Activated T-helper 17 cell treated with anti-CD3 and anti-CD28 coated beads, Interleukin-2, amount 50 U/mL, for 72 hours (primary cell): Measurements from ENCODE around the gene SYMPK. TPM values are rescaled to one million over a fixed set of nuclear protein-coding genes. Genes with fewer than 3 reads are reported as not detected.
"Not testable (repeated sequence)": the region's sequence is repeated elsewhere in the genome, so short reads cannot be mapped to it uniquely, and the experiment has no call there.

Source experiments
- ATAC-seq: fragments of 150-1000 bp; cut with Tn5 transposase; replicated peaks from 2 replicates; pipeline ENCODE4 v1.10.0; 2021; ENCODE audit warnings: mild to moderate bottlenecking, moderate library complexity
- H3K27ac Mint-ChIP-seq: one replicate; pipeline ENCODE4 v1.8.0; 2022; ENCODE audit warnings: mixed read lengths
- H3K27me3 Mint-ChIP-seq: one replicate; pipeline ENCODE4 v1.8.0; 2022; ENCODE audit warnings: mixed read lengths
- H3K36me3 Mint-ChIP-seq: one replicate; pipeline ENCODE4 v1.8.0; 2022; ENCODE audit warnings: low read depth, mild to moderate bottlenecking, mixed read lengths
- H3K4me1 Mint-ChIP-seq: one replicate; pipeline ENCODE4 v1.8.0; 2022; ENCODE audit warnings: mixed read lengths
- H3K4me3 Mint-ChIP-seq: one replicate; pipeline ENCODE4 v1.8.0; 2022; ENCODE audit warnings: mild to moderate bottlenecking, mixed read lengths
- H3K9me3 Mint-ChIP-seq: one replicate; pipeline ENCODE4 v1.8.0; 2022; ENCODE audit warnings: mixed read lengths
- total RNA-seq, 2 donors: library from RNA; stranded (reverse); gene quantifications; one replicate each; pipeline ENCODE4 v1.2.3, GENCODE V29; 2022

The SYMPK gene
- total RNA-seq, 2 donors from 2014 or later: 98.2 to 122 TPM

- not testable (repeated sequence) for H3K9me3 Mint-ChIP-seq, H3K4me3 Mint-ChIP-seq, H3K27me3 Mint-ChIP-seq, H3K4me1 Mint-ChIP-seq, ATAC-seq
- H3K27ac Mint-ChIP-seq: peak overlapping the region; percentile 78
- peaks cover 37% of the 10 kb centered on the region for H3K36me3 Mint-ChIP-seq
Observed at GRCh38 chr19:45895983-45896599, 33.1 kb upstream of the SYMPK start.

GRCh38 chr19:45895519-45895972 lies 32.6 kb upstream of the SYMPK start:
- Mint-ChIP-seq H3K4me3 (no peak overlapping the region), H3K4me1 (peaks cover 3% of the 10 kb centered on the region), H3K27me3 (no peaks in the 10 kb centered on the region), H3K27ac (peak overlapping the region; percentile 78), H3K9me3 (no peaks in the 10 kb centered on the region), H3K36me3 (peaks cover 33% of the 10 kb centered on the region)
- ATAC-seq: no peak

- Mint-ChIP-seq H3K27me3 (no peaks in the 10 kb centered on the region), H3K27ac (no peak overlapping the region), H3K9me3 (no peaks in the 10 kb centered on the region), H3K36me3 (peaks cover 16% of the 10 kb centered on the region), H3K4me3 (no peak overlapping the region), H3K4me1 (no peaks in the 10 kb centered on the region)
- ATAC-seq: no peak
Observed at GRCh38 chr19:45890877-45891276, 27.9 kb upstream of the SYMPK start.

GRCh38 chr19:45889210-45889885 lies 26.4 kb upstream of the SYMPK start:
- Mint-ChIP-seq H3K9me3 (no peaks in the 10 kb centered on the region), H3K36me3 (peaks cover 7% of the 10 kb centered on the region), H3K27me3 (no peaks in the 10 kb centered on the region), H3K27ac (no peak overlapping the region), H3K4me3 (no peak overlapping the region), H3K4me1 (no peaks in the 10 kb centered on the region)
- ATAC-seq: no peak

GRCh38 chr19:45887200-45887710 lies 24.3 kb upstream of the SYMPK start:
- peak overlapping the region; percentile 92 for H3K4me3 Mint-ChIP-seq
- peaks cover 15% of the 10 kb centered on the region for H3K36me3 Mint-ChIP-seq
- no peaks in the 10 kb centered on the region for H3K9me3 Mint-ChIP-seq
- no peak for ATAC-seq
- peak overlapping the region; percentile 95 for H3K27ac Mint-ChIP-seq
- H3K27me3 Mint-ChIP-seq: no peaks in the 10 kb centered on the region
- peaks cover 6% of the 10 kb centered on the region for H3K4me1 Mint-ChIP-seq

GRCh38 chr19:45886427-45887199 lies 23.7 kb upstream of the SYMPK start:
- Mint-ChIP-seq H3K9me3 (no peaks in the 10 kb centered on the region), H3K27me3 (no peaks in the 10 kb centered on the region), H3K27ac (peak overlapping the region; percentile 95), H3K4me3 (peak overlapping the region; percentile 92), H3K36me3 (peaks cover 15% of the 10 kb centered on the region), H3K4me1 (peaks cover 9% of the 10 kb centered on the region)
- peak; percentile 88 for ATAC-seq

- H3K4me1 Mint-ChIP-seq: peaks cover 15% of the 10 kb centered on the region
- H3K36me3 Mint-ChIP-seq: peaks cover 15% of the 10 kb centered on the region
- peak within 1 kb of the TSS; percentile 92 for H3K4me3 Mint-ChIP-seq
- H3K27ac Mint-ChIP-seq: peak within 1 kb of the TSS; percentile 95
- no peaks in the 10 kb centered on the region for H3K9me3 Mint-ChIP-seq
- no peaks in the 10 kb centered on the region for H3K27me3 Mint-ChIP-seq
- ATAC-seq: peak; percentile 75
Observed at GRCh38 chr19:45885556-45886426, 22.8 kb upstream of the SYMPK start, which contains the start of gene IRF2BP1. TSS of gene IRF2BP1 (minus strand) at chr19:45886141. CDS start at chr19:45885774, 367 bp downstream.

GRCh38 chr19:45884682-45885555 lies 22.0 kb upstream of the SYMPK start:
- Mint-ChIP-seq H3K36me3 (peaks cover 15% of the 10 kb centered on the region), H3K9me3 (no peaks in the 10 kb centered on the region), H3K27me3 (peaks cover 3% of the 10 kb centered on the region), H3K4me1 (peaks cover 15% of the 10 kb centered on the region), H3K4me3 (peak overlapping the region; percentile 56), H3K27ac (no peak overlapping the region)
- no peak for ATAC-seq

GRCh38 chr19:45883881-45884681 lies 21.1 kb upstream of the SYMPK start:
- Mint-ChIP-seq H3K27ac (no peak overlapping the region), H3K9me3 (no peaks in the 10 kb centered on the region), H3K36me3 (peaks cover 15% of the 10 kb centered on the region), H3K4me3 (peak overlapping the region; percentile 79), H3K4me1 (peaks cover 15% of the 10 kb centered on the region), H3K27me3 (peaks cover 4% of the 10 kb centered on the region)
- no peak for ATAC-seq

- peaks cover 5% of the 10 kb centered on the region for H3K27me3 Mint-ChIP-seq
- peak overlapping the region; percentile 79 for H3K4me3 Mint-ChIP-seq
- H3K4me1 Mint-ChIP-seq: peaks cover 18% of the 10 kb centered on the region
- ATAC-seq: no peak
- peaks cover 15% of the 10 kb centered on the region for H3K36me3 Mint-ChIP-seq
- peak overlapping the region; percentile 73 for H3K27ac Mint-ChIP-seq
- H3K9me3 Mint-ChIP-seq: no peaks in the 10 kb centered on the region
Observed at GRCh38 chr19:45883586-45883880, 20.6 kb upstream of the SYMPK start.

GRCh38 chr19:45882652-45883585 lies 20.0 kb upstream of the SYMPK start:
- Mint-ChIP-seq H3K27ac (peak overlapping the region; percentile 73), H3K27me3 (peaks cover 7% of the 10 kb centered on the region), H3K4me3 (peak overlapping the region; percentile 79), H3K4me1 (peaks cover 21% of the 10 kb centered on the region), H3K36me3 (peaks cover 15% of the 10 kb centered on the region), H3K9me3 (no peaks in the 10 kb centered on the region)
- ATAC-seq: peak; percentile 25
